Measurements from ENCODE around the gene ZNF423. TPM values are rescaled to one million over a fixed set of nuclear protein-coding genes. Genes with fewer than 3 reads are reported as not detected.

Gene ZNF423
- total RNA-seq, 1 experiment from 2014 or later: 0.49 TPM

GRCh38 chr16:49550140-49550539 is 305.8 kb downstream of the ZNF423 start:
- DNase-seq (ENCODE audit: low read depth, low spot score): no peak
- Histone ChIP-seq H3K4me1 (ENCODE audit: control insufficient read depth, insufficient read depth, low read length) (no peaks in the 10 kb centered on the region), H3K36me3 (ENCODE audit: control insufficient read depth, insufficient read depth, low read length) (no peaks in the 10 kb centered on the region), H3K4me3 (ENCODE audit: low read depth in 2 of 2, low read length in 2 of 2) (no peak overlapping the region), H3K27me3 (ENCODE audit: control insufficient read depth, insufficient read depth, low read length) (peaks cover 2% of the 10 kb centered on the region; the same call in 1 of the 2 replicates), H3K9me3 (ENCODE audit: control insufficient read depth, insufficient read depth, low read depth, low read length) (no peaks in the 10 kb centered on the region), H3K27ac (ENCODE audit: low read length) (no peak overlapping the region)
- BruUV-seq (replicated peaks): no TSS peak
- intact Hi-C loops (cut with micrococcal nuclease; ENCODE audit: unreplicated experiment): no loop called here
- TF ChIP-seq TCF7L2 (IDR thresholded peaks at IDR 0.05; ENCODE audit: low read depth, low read length): no peak
- TF ChIP-seq, protein P1, sequence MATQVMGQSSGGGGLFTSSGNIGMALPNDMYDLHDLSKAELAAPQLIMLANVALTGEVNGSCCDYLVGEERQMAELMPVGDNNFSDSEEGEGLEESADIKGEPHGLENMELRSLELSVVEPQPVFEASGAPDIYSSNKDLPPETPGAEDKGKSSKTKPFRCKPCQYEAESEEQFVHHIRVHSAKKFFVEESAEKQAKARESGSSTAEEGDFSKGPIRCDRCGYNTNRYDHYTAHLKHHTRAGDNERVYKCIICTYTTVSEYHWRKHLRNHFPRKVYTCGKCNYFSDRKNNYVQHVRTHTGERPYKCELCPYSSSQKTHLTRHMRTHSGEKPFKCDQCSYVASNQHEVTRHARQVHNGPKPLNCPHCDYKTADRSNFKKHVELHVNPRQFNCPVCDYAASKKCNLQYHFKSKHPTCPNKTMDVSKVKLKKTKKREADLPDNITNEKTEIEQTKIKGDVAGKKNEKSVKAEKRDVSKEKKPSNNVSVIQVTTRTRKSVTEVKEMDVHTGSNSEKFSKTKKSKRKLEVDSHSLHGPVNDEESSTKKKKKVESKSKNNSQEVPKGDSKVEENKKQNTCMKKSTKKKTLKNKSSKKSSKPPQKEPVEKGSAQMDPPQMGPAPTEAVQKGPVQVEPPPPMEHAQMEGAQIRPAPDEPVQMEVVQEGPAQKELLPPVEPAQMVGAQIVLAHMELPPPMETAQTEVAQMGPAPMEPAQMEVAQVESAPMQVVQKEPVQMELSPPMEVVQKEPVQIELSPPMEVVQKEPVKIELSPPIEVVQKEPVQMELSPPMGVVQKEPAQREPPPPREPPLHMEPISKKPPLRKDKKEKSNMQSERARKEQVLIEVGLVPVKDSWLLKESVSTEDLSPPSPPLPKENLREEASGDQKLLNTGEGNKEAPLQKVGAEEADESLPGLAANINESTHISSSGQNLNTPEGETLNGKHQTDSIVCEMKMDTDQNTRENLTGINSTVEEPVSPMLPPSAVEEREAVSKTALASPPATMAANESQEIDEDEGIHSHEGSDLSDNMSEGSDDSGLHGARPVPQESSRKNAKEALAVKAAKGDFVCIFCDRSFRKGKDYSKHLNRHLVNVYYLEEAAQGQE (IDR thresholded peaks at IDR 0.05; ENCODE audit: insufficient read depth in 1 of 2, low read depth in 2 of 2, low read length in 1 of 2): no peak
- TF ChIP-seq POLR2AphosphoS5 (IDR thresholded peaks at IDR 0.05; ENCODE audit: low read depth, low read length): no peak
- TF ChIP-seq SIN3A (IDR thresholded peaks at IDR 0.05; ENCODE audit: borderline replicate concordance, insufficient read depth, low read depth, low read length): no peak
- no peak for TF ChIP-seq CTCF (IDR thresholded peaks at IDR 0.05)
- ChIA-PET CTCF (no interaction called here), POLR2A (no interaction called here)
- in situ Hi-C loops (cut with HindIII; ENCODE audit: low pct_unique_long_range_greater_than_20kb, low sequenced_read_pairs): no loop called here
- ATAC-seq: no peak

DNA sequence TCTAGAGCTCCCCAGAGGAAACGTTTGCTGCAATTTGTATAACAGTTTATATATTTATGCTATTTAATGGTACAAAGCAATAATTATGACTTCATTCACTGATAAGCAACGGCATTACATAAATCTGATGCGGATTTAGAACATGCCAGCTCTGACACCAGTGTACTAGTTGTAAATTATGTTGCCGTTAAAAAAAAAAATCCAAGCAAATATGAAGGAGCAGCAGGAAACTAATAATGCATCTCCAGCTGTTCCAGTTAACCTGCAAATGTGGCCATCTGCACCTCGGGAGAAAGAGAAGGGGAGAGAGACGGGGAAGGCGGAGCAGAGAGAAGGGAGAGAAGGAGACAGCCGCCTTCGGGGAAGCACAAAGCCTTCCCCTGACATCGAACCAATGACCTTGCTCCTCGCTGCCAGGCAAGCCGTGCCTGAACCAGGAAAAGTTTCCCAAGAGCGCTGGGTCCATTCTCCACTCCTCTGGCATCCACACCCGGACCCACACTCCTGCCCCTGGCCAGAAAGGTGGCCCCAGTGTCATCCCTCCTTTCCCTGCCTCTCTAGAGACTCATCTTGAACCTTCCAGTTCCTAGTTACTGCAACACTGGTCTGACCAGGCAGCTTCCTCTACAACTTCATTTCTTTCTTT is 307.5 kb downstream of the ZNF423 start:
- TF ChIP-seq CTCF (IDR thresholded peaks at IDR 0.05): no peak
- TF ChIP-seq SIN3A (IDR thresholded peaks at IDR 0.05; ENCODE audit: borderline replicate concordance, insufficient read depth, low read depth, low read length): no peak
- TF ChIP-seq POLR2AphosphoS5 (IDR thresholded peaks at IDR 0.05; ENCODE audit: low read depth, low read length): no peak
- no peak for TF ChIP-seq TCF7L2 (IDR thresholded peaks at IDR 0.05; ENCODE audit: low read depth, low read length)
- TF ChIP-seq, protein P1 (IDR thresholded peaks at IDR 0.05; ENCODE audit: insufficient read depth in 1 of 2, low read depth in 2 of 2, low read length in 1 of 2): no peak
- ChIA-PET POLR2A (no interaction called here), CTCF (no interaction called here)
- in situ Hi-C loops (cut with HindIII; ENCODE audit: low pct_unique_long_range_greater_than_20kb, low sequenced_read_pairs) (no loop called here), intact Hi-C loops (cut with micrococcal nuclease; ENCODE audit: unreplicated experiment) (no loop called here)
- no peaks in the 10 kb centered on the region; the same call in 1 of the 2 replicates for H3K27me3 ChIP-seq (ENCODE audit: control insufficient read depth, insufficient read depth, low read length)
- no peaks in the 10 kb centered on the region for H3K9me3 ChIP-seq (ENCODE audit: control insufficient read depth, insufficient read depth, low read depth, low read length)
- DNase-seq (ENCODE audit: low read depth, low spot score) (no peak), ATAC-seq (no peak)
- no TSS peak for BruUV-seq (replicated peaks)
- no peaks in the 10 kb centered on the region for H3K4me1 ChIP-seq (ENCODE audit: control insufficient read depth, insufficient read depth, low read length)
- H3K4me3 ChIP-seq (ENCODE audit: low read depth in 2 of 2, low read length in 2 of 2): no peak overlapping the region
- H3K27ac ChIP-seq (ENCODE audit: low read length): no peak overlapping the region
- no peaks in the 10 kb centered on the region for H3K36me3 ChIP-seq (ENCODE audit: control insufficient read depth, insufficient read depth, low read length)
